HG03159 (cell line): ENCODE data around the gene BRPF1.
A peak's percentile ranks its signal among the peaks of the same experiment; 100 is the strongest.

Source experiments
- ATAC-seq: cut with Tn5 transposase; IDR thresholded peaks from one replicate; pipeline ENCODE4 v1.9.1; 2021; ENCODE audit warnings: mild to moderate bottlenecking, moderate library complexity; ENCODE audit not compliant: unreplicated experiment

BRPF1 gene

DNA sequence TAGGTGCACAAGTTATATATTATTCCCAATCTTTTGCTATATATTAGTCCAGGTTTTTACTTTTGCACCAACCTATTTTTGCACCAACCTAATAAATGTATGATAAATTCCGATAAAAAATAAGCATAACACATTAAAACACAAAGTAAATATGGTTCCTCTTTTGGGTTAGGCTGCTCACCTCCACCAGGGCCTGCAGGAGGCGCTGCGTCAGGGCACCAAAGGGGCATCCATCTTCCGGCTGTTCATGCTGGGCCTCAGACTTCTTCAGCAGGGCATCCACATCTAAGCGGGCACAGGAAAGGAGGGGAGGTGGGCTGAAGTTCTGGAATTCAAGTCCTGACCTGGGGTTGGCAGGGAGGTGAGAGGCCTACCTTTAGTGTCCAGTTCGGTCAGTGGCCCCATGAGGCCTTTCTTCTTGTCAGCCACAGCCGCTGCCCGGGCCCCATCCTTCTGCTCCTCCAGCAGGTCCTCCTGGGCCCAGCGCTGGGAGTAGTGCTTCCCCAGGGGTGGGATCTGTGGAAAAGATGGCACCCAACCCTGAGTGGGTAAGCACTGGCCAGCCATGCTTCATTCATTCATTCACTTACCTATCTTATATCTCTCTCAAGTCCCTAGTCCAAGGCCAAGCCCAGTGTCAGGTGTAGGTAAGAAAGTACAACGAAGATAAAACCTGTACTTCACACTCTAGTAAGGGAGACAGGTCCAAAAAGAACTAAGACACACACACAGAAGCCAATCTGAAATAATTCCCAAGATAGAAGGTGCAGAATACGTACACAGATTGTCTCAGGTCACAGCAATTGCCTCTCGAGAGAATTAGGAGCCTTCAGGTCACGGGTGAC, 55.5 kb downstream of the BRPF1 start:
- ATAC-seq, result no peak

DNA sequence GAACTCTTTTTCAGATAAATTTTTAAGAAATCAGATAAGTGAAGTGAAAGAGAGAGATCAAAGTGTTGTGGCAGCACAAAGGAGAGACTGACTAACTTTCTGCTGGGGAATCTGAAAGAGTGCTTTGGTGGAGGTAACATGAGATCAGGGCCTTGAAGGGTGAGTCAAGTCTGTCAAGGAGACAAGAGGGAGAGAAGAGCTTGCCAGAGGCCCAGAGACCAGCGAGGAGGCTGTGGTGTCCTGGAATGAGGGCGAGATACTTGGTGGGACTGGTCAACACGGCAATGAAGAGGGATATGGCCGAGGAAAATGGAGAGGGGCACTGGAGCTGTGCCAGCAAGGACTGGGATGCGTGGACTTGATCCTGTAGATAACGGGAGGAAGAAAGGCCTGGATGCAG, 56.2 kb downstream of the BRPF1 start:
- no peak for ATAC-seq

DNA sequence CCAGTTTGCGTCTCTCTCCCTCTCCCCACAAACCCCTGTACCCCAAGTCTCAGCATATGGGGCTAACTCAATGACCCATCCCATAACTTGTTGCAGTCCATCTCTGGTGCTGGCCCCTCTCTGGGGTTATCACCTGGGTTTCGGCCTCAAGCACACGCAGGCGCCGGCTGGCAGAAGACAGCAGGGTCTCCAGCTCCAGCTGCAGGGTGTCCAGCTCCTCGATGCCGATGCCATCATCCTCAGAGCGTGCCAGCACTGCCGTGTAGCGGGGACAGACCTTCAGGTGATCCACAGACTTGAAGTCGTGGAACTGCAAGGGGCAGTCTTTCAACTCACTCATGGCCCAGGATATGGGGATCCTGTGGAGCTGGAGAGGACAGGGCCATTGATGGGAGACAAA, 59.6 kb downstream of the BRPF1 start:
- ATAC-seq, result no peak

DNA sequence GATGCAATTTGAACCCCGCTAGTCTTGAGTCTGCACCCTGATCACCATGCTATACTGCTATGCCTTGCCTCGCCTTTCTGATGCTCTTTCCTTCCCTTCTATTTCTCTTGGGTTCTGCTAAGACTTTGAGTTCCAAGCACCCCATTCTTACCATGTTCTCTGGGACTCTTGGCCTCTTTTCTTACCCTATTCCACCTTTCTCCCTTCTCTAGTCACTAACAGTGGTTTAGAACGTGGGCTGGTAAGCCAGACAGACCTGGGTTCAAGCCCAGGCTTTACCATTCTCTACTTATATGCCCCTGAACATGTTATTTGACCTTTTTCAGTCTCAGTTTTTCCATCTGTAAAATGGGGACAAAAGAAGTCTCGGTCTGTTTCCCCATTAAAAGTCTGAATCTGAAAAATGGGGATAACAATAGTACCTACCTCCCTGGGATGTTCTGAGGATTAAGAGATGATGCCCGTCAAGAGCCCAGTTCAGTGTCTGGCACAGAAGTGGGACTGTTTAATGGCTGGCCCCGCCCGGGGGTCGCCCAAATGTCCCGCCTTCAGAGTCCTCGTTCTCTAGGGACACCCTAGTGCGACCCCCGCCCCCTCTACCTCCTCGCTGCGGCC, 60.4 kb downstream of the BRPF1 start:
- ATAC-seq, result no peak

DNA sequence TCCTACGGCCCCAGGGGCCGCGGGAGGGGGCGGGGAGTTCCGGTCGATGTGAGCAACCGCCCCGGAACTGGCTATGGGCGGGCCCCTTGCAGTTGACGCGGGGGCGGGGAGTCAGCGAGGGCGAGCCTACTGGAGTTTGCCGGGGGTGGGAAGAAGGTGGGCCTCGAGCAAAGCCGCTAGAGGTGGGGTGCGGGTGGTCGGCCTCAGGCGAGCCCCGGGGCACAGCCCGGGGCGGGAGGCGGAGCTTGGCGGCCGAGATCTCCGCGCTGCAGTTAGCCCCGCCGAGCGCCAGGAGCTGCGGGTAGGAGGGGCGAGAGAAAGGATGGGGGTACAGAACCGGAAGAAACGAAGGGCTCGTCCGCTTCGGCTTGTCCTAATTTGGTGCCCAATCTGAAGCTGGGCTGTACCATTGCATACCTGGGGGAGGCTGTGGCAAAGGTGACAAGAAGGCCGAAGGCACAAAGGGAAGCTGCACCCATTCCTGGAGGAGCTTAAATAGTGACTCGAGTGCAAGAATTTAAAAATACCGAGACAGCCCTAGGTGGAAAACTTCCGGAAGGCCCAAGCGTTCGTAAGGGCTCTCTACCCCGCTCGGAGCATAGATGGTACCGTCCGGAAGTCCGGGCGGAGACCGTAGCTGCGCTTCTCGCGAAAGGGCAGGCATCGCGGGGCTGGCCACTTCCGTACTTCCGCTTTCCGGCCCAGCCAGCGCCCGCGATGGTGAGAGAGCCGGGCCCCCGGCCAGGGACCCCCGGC, 61.0 kb downstream of the BRPF1 start, which contains the start of the genes ARPC4 and TADA3:
Gene ARPC4, plus strand, starts transcription at position 678 of the 756 bp plus-strand sequence. Its CDS starts 40 bp downstream, at position 718.
Gene TADA3, minus strand, starts transcription at position 69 of the 756 bp plus-strand sequence. CDS start 1,007 bp downstream, outside the sequence.
- ATAC-seq, result peak; percentile 85

DNA sequence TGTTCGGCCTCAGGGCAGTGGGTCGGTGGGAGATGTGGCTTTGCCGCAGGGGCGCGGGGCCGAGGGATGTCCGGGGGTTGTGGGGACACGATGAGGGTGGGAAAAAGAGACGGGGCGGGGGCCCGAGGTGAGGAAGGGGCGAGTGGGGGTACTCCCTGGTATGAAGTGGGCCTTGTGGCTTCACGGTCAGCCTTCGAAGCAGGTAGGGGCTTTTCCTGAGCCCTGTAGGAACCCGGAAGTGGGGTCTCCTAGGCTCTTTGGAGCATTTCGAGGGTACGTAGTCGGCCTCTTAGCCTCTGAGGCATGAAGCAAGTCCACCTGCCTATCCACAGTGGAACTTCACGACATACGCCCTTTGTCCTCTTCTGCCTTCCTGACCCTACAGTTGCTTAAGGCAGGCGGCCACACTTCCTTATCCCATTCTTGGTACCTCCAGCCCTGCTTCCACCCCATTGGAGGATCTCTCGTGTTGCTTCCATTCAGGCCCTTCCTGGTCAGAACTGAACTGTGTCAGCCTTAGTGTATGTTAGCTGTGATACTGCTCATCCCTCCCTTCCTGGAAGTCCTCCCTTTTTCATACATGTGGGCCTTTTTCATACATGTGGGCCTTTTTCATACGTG, 61.7 kb downstream of the BRPF1 start:
- no peak for ATAC-seq

DNA sequence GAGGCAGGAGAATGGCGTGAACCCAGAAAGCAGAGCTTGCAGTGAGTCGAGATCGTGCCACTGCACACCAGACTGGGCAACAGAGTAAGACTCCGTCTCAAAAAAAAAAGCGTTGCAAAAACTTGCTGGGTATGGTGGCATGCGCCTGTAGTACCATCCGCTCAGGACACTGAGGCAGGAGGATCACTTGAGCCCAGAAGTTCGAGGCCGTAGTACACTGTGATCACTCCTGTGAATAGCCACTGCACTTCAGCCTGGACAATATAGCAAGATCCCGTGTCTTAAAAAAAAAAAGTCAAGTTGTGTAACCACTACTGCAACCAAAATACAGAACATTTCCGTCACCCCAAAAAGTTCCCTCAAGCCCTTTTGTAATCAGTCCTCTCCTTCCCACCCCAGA, 62.9 kb downstream of the BRPF1 start:
- no peak for ATAC-seq

DNA sequence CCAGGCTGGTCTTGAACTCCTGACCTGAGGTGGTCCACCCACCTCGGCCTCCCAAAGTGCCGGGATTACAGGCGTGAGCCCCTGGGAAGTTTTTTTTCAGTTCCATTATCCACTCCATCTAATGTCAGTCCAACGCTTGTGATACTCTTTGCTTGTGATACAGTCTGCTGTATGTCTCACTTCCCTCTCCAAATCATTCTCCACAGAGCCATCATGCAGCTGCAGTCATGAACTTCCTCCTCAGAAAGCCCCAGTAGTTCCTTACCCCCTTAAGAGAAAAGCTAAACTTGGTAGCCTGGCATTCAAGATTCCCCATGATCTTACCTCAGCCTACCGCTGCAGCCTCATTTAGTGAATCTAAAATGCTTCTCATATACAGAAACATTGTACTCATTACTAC, 63.7 kb downstream of the BRPF1 start:
- ATAC-seq, result no peak

DNA sequence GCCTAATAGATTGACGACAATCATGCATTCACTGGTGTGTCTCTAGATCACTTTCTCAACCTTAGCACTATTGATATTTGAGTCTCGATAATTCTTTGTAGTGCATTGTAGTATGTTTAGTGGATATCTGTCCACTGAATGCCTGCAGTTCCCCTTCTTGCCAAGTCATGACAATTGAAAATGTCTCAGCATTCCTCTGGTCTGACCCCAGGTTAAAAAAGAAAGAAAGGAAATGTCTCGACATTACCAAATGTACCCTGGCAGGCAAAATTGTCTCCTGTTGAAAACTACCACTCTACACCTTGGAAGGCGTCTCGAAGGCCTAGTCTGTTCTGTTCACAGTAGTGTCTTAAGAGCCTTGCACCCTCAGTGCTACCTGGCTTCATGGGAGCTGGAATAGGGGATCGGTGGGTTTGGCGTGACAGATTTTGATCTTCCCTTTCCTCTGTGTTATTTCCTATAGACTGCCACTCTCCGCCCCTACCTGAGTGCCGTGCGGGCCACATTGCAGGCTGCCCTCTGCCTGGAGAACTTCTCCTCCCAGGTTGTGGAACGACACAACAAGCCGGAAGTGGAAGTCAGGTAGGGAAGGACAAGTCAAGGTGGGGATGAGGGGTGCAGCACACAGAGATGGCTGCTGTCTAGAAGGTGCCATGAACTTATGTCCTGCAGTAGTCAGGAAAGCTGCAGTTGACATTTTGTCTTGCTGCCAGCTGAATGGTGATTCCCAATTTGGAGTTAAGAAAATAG, 65.8 kb downstream of the BRPF1 start:
- ATAC-seq, result no peak
